ENCODE results near the gene AKIRIN2.

AKIRIN2 gene

DNA sequence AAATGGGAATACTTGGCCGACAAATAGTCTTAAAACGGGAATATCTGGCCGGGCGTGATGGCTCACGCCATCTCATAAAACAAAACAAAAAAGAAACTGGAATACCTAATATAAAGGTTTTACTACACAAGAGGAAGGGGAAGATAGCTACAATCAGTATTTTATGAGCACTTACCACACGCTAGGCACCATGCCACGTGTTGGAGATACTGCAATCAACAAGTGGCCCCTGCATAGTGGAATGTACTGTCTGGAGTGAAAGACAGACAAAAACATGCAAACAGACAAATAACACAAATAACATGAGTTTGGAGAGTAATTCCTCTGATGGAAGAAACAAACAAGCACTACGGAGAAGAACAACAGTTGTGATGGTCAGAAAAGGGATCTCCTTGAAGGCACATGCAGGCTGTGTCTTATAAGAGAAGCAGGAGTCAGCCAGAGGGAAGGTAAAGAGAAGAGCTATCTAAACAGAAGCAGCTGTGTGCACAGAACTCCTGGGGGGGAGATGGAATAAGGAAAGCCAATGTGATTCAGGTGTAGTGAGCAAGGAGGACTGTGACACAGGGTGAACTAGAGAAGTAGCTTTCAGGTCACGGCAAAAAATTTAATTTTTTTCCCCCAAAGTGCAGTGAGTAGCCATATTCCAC lies 39.1 kb upstream of the AKIRIN2 start:
- Mint-ChIP-seq H3K27ac (no peak overlapping the region), H3K4me3 (no peak overlapping the region), H3K27me3 (ENCODE audit: low read depth, poor library complexity) (peaks cover 17% of the 10 kb centered on the region), H3K9me3 (peaks cover 10% of the 10 kb centered on the region), H3K4me1 (no peaks in the 10 kb centered on the region), H3K36me3 (ENCODE audit: low read depth) (no peaks in the 10 kb centered on the region)
- TF ChIP-seq CTCF (IDR thresholded peaks at IDR 0.05), result no peak
- no peak for DNase-seq

DNA sequence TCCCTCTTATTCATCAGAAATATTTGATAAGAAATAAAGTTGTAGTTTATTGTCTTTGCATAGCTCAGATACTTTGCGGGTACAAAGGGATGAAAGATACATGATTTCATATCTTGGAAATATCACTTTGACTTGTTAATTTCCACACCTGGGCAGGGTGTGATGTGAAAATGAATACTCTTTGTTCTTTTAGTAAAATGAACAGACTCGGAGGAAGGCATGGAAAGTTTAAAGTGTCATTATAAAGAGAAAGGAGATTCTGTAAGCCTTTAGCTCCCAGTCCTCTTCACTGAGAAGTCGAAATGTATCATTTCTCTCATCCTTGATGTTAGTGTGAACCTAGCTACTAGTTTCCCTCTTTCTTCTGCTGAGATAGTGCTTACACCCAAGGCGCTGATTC lies 36.7 kb upstream of the AKIRIN2 start:
- Mint-ChIP-seq H3K36me3 (ENCODE audit: low read depth) (no peaks in the 10 kb centered on the region), H3K27ac (no peak overlapping the region)
- TF ChIP-seq CTCF (IDR thresholded peaks at IDR 0.05), result no peak

GRCh38 chr6:87738000-87738399 lies 36.0 kb upstream of the AKIRIN2 start:
- TF ChIP-seq CTCF (IDR thresholded peaks at IDR 0.05), result no peak
- no peak overlapping the region for H3K4me3 Mint-ChIP-seq

More for the DNA sequence above, 36.7 kb upstream of the AKIRIN2 start:
- DNase-seq, result no peak
- Mint-ChIP-seq H3K27me3 (ENCODE audit: low read depth, poor library complexity) (peaks cover 8% of the 10 kb centered on the region), H3K4me1 (no peaks in the 10 kb centered on the region), H3K9me3 (peaks cover 23% of the 10 kb centered on the region), H3K4me3 (no peak overlapping the region)

DNA sequence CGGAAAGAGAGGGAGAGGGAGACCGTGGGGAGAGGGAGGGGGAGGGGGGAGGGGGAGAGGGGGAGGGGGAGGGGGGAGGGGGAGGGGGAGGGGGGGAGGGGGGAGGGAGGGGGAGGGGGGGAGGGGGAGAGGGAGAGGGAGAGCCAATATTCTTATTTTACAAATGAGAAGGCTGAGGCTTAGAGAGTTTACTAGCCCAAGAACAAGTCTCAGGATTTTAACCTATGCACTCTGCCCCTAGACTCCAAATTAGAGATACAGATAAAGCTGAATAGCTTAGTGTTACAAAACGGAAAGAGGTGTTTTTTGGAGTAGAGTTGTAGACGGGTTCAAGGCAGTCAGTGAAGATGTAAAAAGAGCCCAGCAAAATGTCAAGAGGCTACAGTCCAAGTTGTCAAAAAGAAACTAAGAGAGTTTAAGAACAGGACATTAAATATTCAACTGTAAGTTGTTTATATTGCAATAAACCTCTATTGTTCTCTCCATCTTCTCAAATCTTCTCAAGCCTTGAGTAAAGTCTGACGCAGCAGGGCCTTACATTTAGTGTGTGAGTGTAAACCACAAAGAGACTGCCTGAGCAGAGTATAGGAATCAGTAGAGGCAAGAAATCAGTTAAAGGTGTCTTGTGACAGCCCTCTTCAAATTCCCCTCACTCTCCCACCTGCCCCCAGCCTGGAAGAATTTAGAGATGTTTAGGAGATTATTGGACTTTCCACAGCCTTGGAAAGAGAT lies 34.9 kb upstream of the AKIRIN2 start:
- TF ChIP-seq CTCF (IDR thresholded peaks at IDR 0.05), result no peak
- Mint-ChIP-seq H3K4me1 (no peaks in the 10 kb centered on the region), H3K4me3 (no peak overlapping the region), H3K27ac (no peak overlapping the region), H3K9me3 (peaks cover 23% of the 10 kb centered on the region), H3K27me3 (ENCODE audit: low read depth, poor library complexity) (peaks cover 5% of the 10 kb centered on the region), H3K36me3 (ENCODE audit: low read depth) (no peaks in the 10 kb centered on the region)
- no peak for DNase-seq

More at GRCh38 chr6:87738000-87738399, 36.0 kb upstream of the AKIRIN2 start:
- Mint-ChIP-seq H3K36me3 (ENCODE audit: low read depth) (no peaks in the 10 kb centered on the region), H3K27me3 (ENCODE audit: low read depth, poor library complexity) (peaks cover 7% of the 10 kb centered on the region), H3K27ac (no peak overlapping the region), H3K4me1 (no peaks in the 10 kb centered on the region), H3K9me3 (peaks cover 23% of the 10 kb centered on the region)
- no peak for DNase-seq

GRCh38 chr6:87731818-87732661 lies 30.0 kb upstream of the AKIRIN2 start:
- no peak for TF ChIP-seq CTCF (IDR thresholded peaks at IDR 0.05)
- peaks cover 4% of the 10 kb centered on the region for H3K36me3 Mint-ChIP-seq (ENCODE audit: low read depth)
- H3K4me1 Mint-ChIP-seq, result peaks cover 11% of the 10 kb centered on the region
- H3K27me3 Mint-ChIP-seq (ENCODE audit: low read depth, poor library complexity), result peaks cover 9% of the 10 kb centered on the region
- H3K27ac Mint-ChIP-seq, result no peak overlapping the region
- H3K4me3 Mint-ChIP-seq, result no peak overlapping the region
- H3K9me3 Mint-ChIP-seq, result peaks cover 16% of the 10 kb centered on the region
- DNase-seq, result no peak
